ENCODE data around the gene AKAP7. TPM values are rescaled to one million over a fixed set of nuclear protein-coding genes. Genes with fewer than 3 reads are reported as not detected.
A peak's percentile ranks its signal among the peaks of the same experiment; 100 is the strongest.

Gene AKAP7
- total and polyA plus RNA-seq, 4 donors = 4.2 to 25.0 (median 8.6) TPM

- no peak overlapping the region for H3K9ac ChIP-seq (ENCODE audit: insufficient read depth in 1 of 2, low read length in 2 of 2)
- peaks cover 0 to 8% (median 5%) of the 10 kb centered on the region in 4 donors for H3K36me3 ChIP-seq (ENCODE audit: control insufficient read depth in 4 of 4, insufficient read depth in 4 of 4, low read length in 4 of 4)
- no peaks in the 10 kb centered on the region for H3K9me3 ChIP-seq (ENCODE audit: control insufficient read depth in 4 of 4, insufficient read depth in 3 of 4, low read length in 3 of 4)
- no peaks in the 10 kb centered on the region for H3K27me3 ChIP-seq (ENCODE audit: control insufficient read depth in 3 of 3, insufficient read depth in 3 of 3, low read length in 2 of 3)
- no peak overlapping the region for H3K4me3 ChIP-seq
- DNase-seq (peak in 1 of 3 donors; percentile 2), ATAC-seq (ENCODE audit: insufficient read depth, low FRiP score) (no peak)
- no peak for TF ChIP-seq CTCF (IDR thresholded peaks at IDR 0.05; ENCODE audit: control extremely low read depth, extremely low read depth)
- 61 to 83% methylated on average over 1 of the region's 1 CpG for WGBS, 2 donors
- no peaks in the 10 kb centered on the region for H3K4me1 ChIP-seq (ENCODE audit: control insufficient read depth in 5 of 5, insufficient read depth in 5 of 5, low read length in 5 of 5)
- H3K27ac ChIP-seq (ENCODE audit: low read depth in 1 of 2, low read length in 1 of 2) = no peak overlapping the region
These were observed 38.4 kb downstream of the AKAP7 start for GRCh38 chr6:131173680-131174079.

- DNase-seq = no peak
- no peak overlapping the region for H3K27ac ChIP-seq (ENCODE audit: low read depth in 1 of 2, low read length in 1 of 2)
- H3K4me3 ChIP-seq = no peak overlapping the region
- H3K9me3 ChIP-seq (ENCODE audit: control insufficient read depth in 4 of 4, insufficient read depth in 3 of 4, low read length in 3 of 4) = no peaks in the 10 kb centered on the region
- H3K4me1 ChIP-seq (ENCODE audit: control insufficient read depth in 5 of 5, insufficient read depth in 5 of 5, low read length in 5 of 5) = no peaks in the 10 kb centered on the region
- no peak for ATAC-seq (ENCODE audit: insufficient read depth, low FRiP score)
- no peak overlapping the region for H3K9ac ChIP-seq (ENCODE audit: insufficient read depth in 1 of 2, low read length in 2 of 2)
- peaks cover 0 to 11% (median 6%) of the 10 kb centered on the region in 4 donors for H3K36me3 ChIP-seq (ENCODE audit: control insufficient read depth in 4 of 4, insufficient read depth in 4 of 4, low read length in 4 of 4)
- 89 to 98% methylated on average over 2 of the region's 2 CpGs for WGBS, 2 donors
- no peak for TF ChIP-seq CTCF (IDR thresholded peaks at IDR 0.05; ENCODE audit: control extremely low read depth, extremely low read depth)
- no peaks in the 10 kb centered on the region for H3K27me3 ChIP-seq (ENCODE audit: control insufficient read depth in 3 of 3, insufficient read depth in 3 of 3, low read length in 2 of 3)
These were observed 40.3 kb downstream of the AKAP7 start for GRCh38 chr6:131175564-131175963.

GRCh38 chr6:131177996-131178395, 42.7 kb downstream of the AKAP7 start:
- H3K4me1 ChIP-seq (ENCODE audit: control insufficient read depth in 5 of 5, insufficient read depth in 5 of 5, low read length in 5 of 5) = peaks cover 0 to 3% (median 0%) of the 10 kb centered on the region in 5 donors
- no peak for TF ChIP-seq CTCF (IDR thresholded peaks at IDR 0.05; ENCODE audit: control extremely low read depth, extremely low read depth)
- no peak overlapping the region for H3K4me3 ChIP-seq
- no peak for ATAC-seq (ENCODE audit: insufficient read depth, low FRiP score)
- no peaks in the 10 kb centered on the region for H3K9me3 ChIP-seq (ENCODE audit: control insufficient read depth in 4 of 4, insufficient read depth in 3 of 4, low read length in 3 of 4)
- H3K27ac ChIP-seq (ENCODE audit: low read depth in 1 of 2, low read length in 1 of 2) = no peak overlapping the region
- no peak for DNase-seq
- H3K36me3 ChIP-seq (ENCODE audit: control insufficient read depth in 4 of 4, insufficient read depth in 4 of 4, low read length in 4 of 4) = peaks cover 0 to 13% (median 5%) of the 10 kb centered on the region in 4 donors
- no peaks in the 10 kb centered on the region for H3K27me3 ChIP-seq (ENCODE audit: control insufficient read depth in 3 of 3, insufficient read depth in 3 of 3, low read length in 2 of 3)
- 95 to 96% methylated on average over 6 of the region's 6 CpGs for WGBS, 2 donors
- H3K9ac ChIP-seq (ENCODE audit: insufficient read depth in 1 of 2, low read length in 2 of 2) = no peak overlapping the region

DNA sequence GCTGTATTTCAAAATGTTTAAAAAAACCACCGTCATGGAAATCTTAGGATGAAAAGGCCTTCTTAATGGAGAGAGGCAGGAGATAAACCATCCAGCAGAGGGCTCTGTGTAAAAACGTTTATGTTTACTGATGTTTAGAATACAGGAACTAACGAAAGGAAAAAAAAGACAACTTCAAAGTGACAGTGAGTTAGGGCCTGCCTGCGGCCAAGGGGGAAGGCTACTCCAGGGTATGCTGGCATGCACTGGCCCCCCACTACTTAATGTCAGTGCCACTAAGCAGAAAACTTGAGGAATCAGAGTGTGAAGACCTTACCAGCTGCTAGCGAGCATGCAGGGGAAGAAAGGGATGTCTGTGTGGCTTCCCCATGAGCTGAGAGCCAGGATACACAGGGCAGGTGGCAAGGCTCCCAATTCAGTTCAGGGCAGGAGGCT, 47.7 kb downstream of the AKAP7 start:
- DNase-seq = peak; percentile 19 to 74 (median 66)
- no peak overlapping the region for H3K4me3 ChIP-seq
- peak; percentile 24 for TF ChIP-seq CTCF (IDR thresholded peaks at IDR 0.05; ENCODE audit: control extremely low read depth, extremely low read depth)
- peaks cover 3 to 13% (median 12%) of the 10 kb centered on the region in 4 donors for H3K36me3 ChIP-seq (ENCODE audit: control insufficient read depth in 4 of 4, insufficient read depth in 4 of 4, low read length in 4 of 4)
- H3K27ac ChIP-seq (ENCODE audit: low read depth in 1 of 2, low read length in 1 of 2) = no peak overlapping the region
- peaks cover 0 to 3% (median 0%) of the 10 kb centered on the region in 5 donors for H3K4me1 ChIP-seq (ENCODE audit: control insufficient read depth in 5 of 5, insufficient read depth in 5 of 5, low read length in 5 of 5)
- 18 to 36% methylated on average over 5 of the region's 5 CpGs for WGBS, 2 donors
- ATAC-seq (ENCODE audit: insufficient read depth, low FRiP score) = no peak
- no peaks in the 10 kb centered on the region for H3K9me3 ChIP-seq (ENCODE audit: control insufficient read depth in 4 of 4, insufficient read depth in 3 of 4, low read length in 3 of 4)
- no peak overlapping the region for H3K9ac ChIP-seq (ENCODE audit: insufficient read depth in 1 of 2, low read length in 2 of 2)
- no peaks in the 10 kb centered on the region for H3K27me3 ChIP-seq (ENCODE audit: control insufficient read depth in 3 of 3, insufficient read depth in 3 of 3, low read length in 2 of 3)

All from lung (tissue), 12 donors.